Dermis microvascular lymphatic vessel endothelial cell (primary cell): Measurements from ENCODE around the gene RAB26. TPM values are rescaled to one million over a fixed set of nuclear protein-coding genes. Genes with fewer than 3 reads are reported as not detected.
A peak's percentile ranks its signal among the peaks of the same experiment; 100 is the strongest.

ENCODE experiments used
- DNase-seq, 2 donors: peaks; one replicate each; pipeline versions ENCODE4 v3.0.0 to v3.0.0-alpha.2; 2010; ENCODE audit warnings: low read depth in 2 of 2
- total RNA-seq: library from RNA; depleted of rRNA; stranded (reverse); fragments of >200 nt; gene quantifications from 2 replicates; pipeline ENCODE4 v1.2.1, GENCODE V29; 2014

The RAB26 gene
- total RNA-seq, 1 donor from 2014 or later = 0.77 TPM

- no peak for DNase-seq
Measured at GRCh38 chr16:2142942-2143877, 5.2 kb upstream of the RAB26 start.

- no peak for DNase-seq
Measured at GRCh38 chr16:2143878-2144485, 4.4 kb upstream of the RAB26 start.

GRCh38 chr16:2145843-2146242 is 2.6 kb upstream of the RAB26 start:
- no peak for DNase-seq

- DNase-seq = no peak
Measured at GRCh38 chr16:2147378-2147777, 1.0 kb upstream of the RAB26 start.

DNA sequence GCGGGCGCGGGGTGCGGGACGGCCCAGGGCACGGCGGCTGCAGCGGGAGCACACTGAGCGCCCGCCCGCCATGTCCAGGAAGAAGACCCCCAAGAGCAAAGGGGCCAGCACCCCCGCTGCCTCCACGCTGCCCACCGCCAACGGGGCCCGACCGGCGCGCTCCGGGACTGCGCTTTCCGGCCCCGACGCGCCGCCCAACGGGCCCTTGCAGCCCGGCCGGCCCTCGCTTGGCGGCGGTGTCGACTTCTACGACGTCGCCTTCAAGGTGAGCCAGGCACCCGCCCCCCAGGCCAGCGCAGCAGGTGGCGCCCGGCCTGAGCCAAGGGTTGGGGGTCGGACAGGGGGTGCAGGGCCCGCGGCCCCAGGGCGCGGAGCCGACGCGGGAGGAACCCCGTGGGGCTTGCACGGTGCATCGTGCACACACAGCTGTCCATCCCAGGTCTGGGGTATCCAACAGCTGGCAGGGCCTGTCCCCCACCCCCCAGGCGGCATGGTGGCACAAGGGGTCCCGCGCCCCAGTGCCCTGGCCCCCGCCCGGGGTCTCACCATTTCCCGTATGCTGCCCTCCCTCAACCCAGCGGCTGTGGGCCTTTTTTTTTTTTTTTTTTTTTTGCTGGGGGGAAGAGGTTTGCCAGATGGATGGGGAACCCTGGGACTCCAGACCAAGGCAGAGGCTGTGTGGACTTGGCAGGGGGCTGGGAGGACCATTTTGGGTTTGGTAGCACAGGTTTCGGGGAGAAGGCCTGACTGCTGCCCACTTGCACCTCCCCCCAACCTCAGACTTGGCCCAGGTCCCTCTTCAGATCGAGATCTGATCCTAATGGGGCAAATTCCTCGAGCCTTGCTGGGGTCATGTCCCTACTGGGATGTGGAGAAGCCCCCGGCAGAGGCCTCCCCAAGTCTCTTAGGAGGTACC is 547 bp downstream of the RAB26 start:
- no peak for DNase-seq

GRCh38 chr16:2149630-2150417 is 1.4 kb downstream of the RAB26 start:
- no peak for DNase-seq

DNA sequence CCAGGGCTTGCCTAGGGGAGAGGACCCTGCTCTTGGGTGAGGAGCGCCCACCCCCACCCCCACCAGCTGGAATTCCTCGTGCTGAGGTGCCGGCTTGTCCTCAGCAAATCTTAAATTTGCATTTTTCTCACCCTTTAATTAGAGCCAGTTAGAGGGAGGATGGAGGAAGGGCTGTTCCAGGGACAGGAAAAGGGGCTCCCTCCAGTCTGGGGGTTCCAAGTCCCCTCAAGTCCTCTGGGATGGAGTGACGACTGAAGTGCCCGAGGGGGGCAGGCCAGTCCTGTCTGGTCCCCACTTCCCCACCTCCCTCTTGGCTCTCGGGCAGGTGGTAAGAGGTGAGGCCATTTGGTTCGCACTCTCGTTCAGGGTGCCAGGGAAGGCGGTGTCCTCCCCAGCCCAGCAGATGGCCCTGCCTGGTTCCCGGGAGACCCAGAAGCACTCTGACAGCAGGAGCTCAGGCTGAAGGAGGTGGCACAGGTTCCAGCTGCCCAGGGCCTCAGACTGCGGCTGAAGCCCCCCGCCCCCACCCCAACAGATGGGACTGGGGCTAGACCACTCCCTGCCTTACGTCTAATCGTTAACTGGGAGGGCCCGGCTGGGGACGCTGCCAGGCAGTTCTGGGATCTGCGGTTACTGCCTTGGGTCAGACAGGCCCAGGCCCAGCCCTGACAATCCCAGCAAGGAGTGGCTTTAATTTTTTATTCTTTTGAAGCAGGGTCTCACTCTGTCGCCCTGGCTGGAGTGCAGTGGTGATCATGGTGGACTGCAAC is 2.2 kb downstream of the RAB26 start:
- no peak for DNase-seq

DNA sequence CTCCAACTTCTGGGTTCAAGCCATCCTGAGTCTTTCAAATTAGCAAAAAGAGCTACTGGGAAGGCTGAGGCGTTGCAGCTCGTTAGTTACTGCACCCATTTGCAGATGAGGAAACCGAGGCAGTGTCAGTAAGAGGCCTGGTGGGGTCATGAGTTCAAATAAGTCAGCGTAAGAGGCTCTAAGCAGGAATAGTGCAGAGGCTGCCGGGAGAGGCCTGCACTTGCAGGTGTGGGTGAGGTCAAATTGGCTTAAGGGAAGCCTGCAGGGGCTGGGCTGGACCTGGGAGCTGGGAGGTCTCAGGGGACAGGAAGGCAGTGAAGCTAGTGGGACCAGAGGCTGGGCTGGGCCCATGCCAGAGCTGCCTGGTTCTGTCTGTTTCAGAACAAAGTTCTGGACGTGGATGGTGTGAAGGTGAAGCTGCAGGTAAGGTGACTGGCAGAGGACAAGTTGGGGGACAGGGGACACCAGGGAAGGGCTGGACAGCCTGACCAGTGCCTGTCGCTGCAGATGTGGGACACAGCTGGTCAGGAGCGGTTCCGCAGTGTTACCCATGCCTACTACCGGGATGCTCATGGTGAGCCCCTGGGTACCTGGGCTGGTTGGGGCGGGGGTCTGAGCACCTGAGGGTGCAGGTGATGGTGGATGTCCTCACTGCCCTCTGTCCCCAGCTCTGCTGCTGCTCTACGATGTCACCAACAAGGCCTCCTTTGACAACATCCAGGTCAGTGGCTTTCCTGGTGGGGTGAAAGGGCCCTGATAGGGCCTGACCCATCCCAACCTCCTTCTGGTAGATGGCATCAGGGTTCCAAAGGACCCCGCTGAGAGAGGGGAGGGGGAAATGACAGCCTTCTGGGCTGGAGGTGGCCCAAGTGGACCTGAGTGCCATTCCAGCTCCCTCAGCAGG is 3.0 kb downstream of the RAB26 start:
- DNase-seq = no peak

- no peak for DNase-seq
Measured at GRCh38 chr16:2152695-2153506, 4.5 kb downstream of the RAB26 start.

DNA sequence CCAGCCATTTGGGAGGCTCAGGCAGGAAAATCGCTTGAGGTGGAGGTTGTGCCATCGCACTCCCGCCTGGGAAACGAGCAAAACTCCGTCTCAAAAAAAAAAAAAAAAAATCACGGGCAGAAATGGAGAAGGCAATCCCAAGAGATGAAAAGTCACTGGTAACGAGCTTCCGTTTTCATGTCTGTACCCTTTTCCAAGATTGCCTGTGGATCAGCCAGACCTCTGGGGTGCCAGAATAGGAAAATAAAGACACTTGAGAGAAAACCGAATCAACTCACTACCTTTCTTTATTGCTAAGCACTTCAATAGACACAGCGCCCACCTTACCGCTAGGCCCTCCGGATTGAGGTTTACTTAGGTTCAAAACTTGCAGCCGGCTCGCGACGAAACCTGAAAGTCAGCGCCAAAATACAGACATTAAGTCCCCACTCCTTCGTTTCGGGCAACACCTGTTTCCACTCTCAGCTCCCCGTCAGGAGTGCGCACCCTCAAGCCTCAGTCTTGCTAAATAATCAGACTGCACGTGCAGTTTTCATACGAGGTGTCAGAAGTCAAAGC is 6.2 kb downstream of the RAB26 start:
- DNase-seq = peak in 1 of 2 donors; percentile 14

DNA sequence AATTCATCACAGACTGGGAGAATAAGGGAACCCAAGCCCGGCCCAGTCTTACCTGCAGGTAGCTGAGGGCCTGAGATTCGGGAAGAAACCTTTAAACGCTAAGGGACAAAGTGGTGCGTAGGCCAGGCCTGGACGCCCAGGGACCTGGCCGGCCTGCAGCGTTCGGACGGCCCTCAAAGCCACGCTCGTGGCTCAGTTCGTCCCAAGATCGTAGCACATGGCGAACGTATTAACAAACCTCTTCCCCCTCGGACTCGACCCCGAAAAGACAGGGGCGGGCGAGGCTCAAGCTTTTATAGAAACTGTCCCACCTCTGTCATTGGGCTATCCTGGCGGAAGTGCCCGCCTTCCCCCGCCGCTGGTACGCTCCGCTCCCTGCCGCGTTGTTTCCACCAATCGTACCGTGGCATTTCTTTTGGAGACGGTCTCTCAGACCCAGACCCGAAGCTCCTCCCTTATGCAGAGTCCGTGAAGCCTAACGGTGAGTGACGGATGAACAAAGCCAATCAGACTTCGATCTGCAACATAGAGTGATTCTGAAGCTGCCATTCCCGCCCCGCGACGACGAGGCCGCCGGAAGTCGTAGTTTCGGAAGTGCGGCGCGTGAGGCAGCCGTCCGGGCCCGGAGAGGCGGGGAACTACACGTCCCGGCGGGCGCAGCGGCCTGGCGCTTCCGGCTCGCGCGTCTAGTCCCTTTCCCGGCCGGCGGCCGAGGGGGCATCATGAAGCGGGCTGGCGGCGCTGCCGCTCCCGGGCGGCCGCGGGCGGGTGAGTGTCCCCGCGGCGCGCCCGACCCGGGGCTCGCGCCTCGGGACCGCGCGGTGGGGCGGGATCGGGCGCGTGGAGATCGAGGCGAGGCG is 6.9 kb downstream of the RAB26 start, which contains the start of gene TRAF7:
TRAF7 (plus strand) TSS at position 692 of the 860 bp plus-strand sequence. CDS start 8,139 bp downstream, outside the sequence.
- peak; percentile 100 for DNase-seq

DNA sequence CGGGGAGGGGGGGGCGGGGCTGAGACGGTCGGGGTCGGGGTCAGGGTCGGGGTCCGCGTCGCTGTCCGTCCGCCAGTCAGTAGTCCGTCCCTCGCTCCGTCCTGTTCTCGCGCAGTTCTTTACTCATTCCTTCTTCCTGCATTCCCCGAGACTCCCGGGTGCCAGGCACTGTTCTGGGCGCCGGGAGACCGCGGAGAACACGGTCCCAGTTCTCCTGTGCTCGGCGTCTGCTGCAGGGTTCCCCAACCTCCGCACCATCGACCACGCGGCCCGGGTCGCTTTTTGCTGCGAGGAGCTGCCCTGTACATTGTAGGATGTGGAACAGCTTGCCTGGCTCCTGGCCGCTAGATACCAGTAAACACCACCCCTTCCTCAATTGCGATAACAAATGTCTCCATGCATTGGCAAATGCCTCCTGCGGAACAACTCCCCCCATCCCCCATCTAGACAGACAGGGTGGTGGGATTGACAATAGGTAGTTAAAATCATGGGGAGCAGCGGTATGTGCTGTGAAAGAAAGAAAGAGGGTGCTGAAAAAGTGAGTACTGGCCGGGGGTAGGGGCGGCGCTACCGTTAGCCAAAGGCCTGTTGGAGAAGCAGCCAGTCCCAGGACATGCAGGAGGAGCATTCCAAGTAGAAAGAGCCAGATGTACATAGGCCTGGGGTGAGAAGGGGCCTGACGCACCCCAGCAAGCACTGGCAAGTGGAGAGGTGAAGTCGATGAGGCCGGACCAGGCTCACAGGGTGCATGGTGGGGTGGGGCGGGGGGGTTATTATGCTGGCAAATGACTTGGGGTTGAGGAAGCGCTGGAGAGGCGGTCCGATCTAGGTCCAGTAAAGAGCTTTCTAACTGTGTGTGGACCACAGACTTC is 7.8 kb downstream of the RAB26 start:
- DNase-seq = peak in 1 of 2 donors; percentile 55

DNA sequence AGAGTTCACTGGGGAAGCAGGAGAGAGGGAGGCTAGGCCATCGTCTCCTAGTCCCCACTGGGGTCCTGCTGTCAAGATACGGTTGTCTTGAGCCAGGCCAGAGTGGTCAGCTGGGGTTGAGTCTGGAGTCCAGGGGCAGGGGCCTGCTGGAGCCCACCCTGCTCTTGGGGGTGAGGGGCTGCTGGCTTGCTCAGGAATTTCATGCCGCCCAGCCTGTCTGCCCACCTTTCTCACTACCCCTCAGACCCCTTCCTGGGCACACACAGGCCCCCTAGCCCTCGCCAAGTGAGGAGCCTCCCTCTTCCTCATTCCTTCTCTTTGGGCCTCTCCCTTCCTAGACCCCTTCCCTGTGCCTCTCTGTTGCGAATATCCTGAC is 8.4 kb downstream of the RAB26 start:
- no peak for DNase-seq

- DNase-seq = no peak
Measured at GRCh38 chr16:2157480-2158261, 9.2 kb downstream of the RAB26 start.

- no peak for DNase-seq
Measured at GRCh38 chr16:2158262-2158638, 9.8 kb downstream of the RAB26 start.
